ENCODE results near the gene GIPC1.

DNA sequence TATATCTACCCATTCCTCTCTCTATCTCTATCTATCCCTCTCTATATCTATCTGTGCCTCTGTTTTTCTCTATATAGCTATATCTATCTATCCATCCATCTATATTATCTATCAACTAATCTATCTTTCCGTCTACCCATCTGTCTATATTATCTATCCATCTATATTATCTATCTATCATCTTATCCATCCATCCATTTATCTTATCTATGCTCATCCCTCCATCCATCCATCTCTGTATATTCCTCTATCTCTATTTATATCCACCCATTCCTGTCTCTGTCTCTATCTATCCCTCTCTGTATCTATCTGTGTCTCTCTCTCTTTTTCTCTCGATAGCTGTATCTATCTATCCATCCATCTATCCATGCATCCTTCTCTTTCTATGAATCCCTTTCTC, 35.0 kb downstream of the GIPC1 start:
- TF ChIP-seq, protein P1, sequence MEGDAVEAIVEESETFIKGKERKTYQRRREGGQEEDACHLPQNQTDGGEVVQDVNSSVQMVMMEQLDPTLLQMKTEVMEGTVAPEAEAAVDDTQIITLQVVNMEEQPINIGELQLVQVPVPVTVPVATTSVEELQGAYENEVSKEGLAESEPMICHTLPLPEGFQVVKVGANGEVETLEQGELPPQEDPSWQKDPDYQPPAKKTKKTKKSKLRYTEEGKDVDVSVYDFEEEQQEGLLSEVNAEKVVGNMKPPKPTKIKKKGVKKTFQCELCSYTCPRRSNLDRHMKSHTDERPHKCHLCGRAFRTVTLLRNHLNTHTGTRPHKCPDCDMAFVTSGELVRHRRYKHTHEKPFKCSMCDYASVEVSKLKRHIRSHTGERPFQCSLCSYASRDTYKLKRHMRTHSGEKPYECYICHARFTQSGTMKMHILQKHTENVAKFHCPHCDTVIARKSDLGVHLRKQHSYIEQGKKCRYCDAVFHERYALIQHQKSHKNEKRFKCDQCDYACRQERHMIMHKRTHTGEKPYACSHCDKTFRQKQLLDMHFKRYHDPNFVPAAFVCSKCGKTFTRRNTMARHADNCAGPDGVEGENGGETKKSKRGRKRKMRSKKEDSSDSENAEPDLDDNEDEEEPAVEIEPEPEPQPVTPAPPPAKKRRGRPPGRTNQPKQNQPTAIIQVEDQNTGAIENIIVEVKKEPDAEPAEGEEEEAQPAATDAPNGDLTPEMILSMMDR (IDR thresholded peaks at IDR 0.05): no peak
- TF ChIP-seq SIN3A (IDR thresholded peaks at IDR 0.05; ENCODE audit: borderline replicate concordance, insufficient read depth, low read depth, low read length): no peak
- TF ChIP-seq, protein P2, sequence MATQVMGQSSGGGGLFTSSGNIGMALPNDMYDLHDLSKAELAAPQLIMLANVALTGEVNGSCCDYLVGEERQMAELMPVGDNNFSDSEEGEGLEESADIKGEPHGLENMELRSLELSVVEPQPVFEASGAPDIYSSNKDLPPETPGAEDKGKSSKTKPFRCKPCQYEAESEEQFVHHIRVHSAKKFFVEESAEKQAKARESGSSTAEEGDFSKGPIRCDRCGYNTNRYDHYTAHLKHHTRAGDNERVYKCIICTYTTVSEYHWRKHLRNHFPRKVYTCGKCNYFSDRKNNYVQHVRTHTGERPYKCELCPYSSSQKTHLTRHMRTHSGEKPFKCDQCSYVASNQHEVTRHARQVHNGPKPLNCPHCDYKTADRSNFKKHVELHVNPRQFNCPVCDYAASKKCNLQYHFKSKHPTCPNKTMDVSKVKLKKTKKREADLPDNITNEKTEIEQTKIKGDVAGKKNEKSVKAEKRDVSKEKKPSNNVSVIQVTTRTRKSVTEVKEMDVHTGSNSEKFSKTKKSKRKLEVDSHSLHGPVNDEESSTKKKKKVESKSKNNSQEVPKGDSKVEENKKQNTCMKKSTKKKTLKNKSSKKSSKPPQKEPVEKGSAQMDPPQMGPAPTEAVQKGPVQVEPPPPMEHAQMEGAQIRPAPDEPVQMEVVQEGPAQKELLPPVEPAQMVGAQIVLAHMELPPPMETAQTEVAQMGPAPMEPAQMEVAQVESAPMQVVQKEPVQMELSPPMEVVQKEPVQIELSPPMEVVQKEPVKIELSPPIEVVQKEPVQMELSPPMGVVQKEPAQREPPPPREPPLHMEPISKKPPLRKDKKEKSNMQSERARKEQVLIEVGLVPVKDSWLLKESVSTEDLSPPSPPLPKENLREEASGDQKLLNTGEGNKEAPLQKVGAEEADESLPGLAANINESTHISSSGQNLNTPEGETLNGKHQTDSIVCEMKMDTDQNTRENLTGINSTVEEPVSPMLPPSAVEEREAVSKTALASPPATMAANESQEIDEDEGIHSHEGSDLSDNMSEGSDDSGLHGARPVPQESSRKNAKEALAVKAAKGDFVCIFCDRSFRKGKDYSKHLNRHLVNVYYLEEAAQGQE (IDR thresholded peaks at IDR 0.05; ENCODE audit: insufficient read depth in 1 of 2, low read depth in 2 of 2, low read length in 1 of 2): no peak
- TF ChIP-seq POLR2AphosphoS5 (IDR thresholded peaks at IDR 0.05; ENCODE audit: low read depth, low read length): no peak
- no peak for TF ChIP-seq TCF7L2 (IDR thresholded peaks at IDR 0.05; ENCODE audit: low read depth, low read length)

All from Panc1 (cell line).